Colon (tissue), 2 donors: ENCODE measurements around the gene RAD23B.

Source experiments
- FAIRE-seq: peaks from 2 replicates; lab custom pipeline; 2012; peaks lifted over from hg19 to GRCh38; lab: Jason Lieb, UNC
- donor health status: control.
- donor health status: control.

The RAD23B gene

GRCh38 chr9:107336718-107337360 lies 53.8 kb downstream of the RAD23B start:
- FAIRE-seq = no peak

- no peak for FAIRE-seq
Measured at GRCh38 chr9:107337676-107338590, 54.9 kb downstream of the RAD23B start.

GRCh38 chr9:107338911-107339659 lies 56.0 kb downstream of the RAD23B start:
- no peak for FAIRE-seq

GRCh38 chr9:107340920-107341632 lies 58.0 kb downstream of the RAD23B start:
- no peak for FAIRE-seq

GRCh38 chr9:107342476-107343161 lies 59.5 kb downstream of the RAD23B start:
- FAIRE-seq = no peak

GRCh38 chr9:107345327-107345726 lies 62.2 kb downstream of the RAD23B start:
- FAIRE-seq = no peak

DNA sequence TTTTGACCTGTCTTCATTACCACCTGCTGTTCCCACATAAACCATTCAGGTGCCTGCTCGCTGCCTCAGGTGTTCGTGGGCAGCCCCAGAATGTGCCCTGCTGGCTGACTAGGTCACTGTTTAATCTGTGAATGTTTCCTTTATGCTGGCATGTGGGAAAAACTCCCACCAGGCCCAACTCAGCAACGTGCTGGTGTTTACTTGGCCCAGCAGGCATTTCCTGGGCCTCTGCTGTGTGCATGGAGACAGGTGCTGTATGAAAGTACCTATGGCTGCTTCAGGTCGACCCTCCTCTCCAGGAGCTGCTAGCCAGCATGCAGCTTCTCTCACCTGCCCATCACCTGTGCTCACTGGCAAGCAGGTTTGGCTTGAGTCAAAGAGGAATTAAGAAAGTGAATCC lies 65.8 kb downstream of the RAD23B start:
- no peak for FAIRE-seq

DNA sequence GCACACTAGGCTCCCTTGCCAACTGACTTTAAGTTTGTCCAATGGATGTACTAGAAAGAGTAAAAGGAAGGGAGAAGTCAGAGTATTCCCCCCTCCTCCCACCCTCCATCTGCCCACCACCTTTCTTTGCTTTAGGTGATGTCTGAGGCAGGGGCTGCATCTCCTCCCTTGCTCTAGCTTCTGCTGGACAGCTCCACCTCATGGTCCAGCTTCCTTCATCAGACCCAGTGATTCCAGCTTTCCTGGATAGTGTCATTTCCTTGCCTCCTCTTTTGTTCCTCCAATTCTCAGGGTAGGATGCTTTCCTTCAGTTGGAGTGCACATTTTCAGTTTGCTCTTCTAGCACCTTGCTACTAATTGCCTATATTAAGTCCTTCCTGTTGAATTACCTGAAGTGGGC lies 67.4 kb downstream of the RAD23B start:
- FAIRE-seq = no peak

DNA sequence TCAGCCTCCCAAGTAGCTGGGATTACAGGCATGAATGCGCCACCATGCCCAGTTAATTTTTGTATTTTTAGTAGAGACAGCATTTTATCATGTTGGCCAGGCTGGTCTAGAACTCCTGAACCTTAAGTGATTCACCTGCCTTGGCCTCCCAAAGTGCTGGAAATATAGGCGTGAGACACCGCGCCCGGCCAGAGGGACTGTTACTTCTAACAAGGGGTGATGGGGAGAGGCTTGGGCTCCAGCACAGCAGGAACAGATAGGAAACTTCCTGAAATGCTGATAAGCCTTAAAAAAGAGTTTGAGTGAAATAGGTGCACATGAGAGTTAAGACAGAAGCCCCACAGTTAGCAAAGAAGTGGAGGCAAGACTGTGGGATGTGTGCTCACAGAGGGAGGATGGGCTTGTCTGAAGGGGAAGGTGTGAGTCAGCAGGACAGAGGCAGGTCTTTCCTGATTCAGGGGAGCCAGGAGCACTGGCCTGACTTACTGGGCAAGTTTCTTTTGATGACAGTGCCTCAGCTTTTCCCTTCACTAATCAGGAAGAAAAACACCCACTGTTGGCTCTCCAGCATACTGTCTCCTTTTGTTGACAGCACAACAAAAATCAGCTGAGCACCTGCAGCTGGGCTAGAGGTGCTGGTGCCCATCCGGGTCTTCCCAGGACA lies 68.4 kb downstream of the RAD23B start:
- FAIRE-seq = no peak

GRCh38 chr9:107355394-107355793 lies 72.3 kb downstream of the RAD23B start:
- no peak for FAIRE-seq

DNA sequence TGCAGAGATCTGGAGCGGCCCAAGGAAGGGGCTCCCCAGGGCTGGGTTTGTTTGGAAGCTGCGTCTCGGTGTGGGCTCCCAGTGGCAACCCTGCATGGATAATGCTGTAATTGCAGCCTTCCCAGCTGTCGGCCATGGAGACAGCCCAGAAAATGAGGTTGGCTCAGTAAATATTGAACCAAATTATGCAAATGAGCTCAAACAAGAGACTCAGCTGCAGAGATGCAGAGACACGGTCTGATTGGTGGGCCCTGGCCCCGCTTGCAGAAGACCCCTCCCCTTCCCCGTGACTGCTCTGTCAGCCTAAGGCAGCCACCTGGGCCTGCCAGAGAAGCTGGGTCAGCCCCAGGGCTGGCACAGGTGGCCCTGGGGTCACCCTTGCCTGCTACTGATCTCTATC lies 75.9 kb downstream of the RAD23B start:
- FAIRE-seq = no peak

DNA sequence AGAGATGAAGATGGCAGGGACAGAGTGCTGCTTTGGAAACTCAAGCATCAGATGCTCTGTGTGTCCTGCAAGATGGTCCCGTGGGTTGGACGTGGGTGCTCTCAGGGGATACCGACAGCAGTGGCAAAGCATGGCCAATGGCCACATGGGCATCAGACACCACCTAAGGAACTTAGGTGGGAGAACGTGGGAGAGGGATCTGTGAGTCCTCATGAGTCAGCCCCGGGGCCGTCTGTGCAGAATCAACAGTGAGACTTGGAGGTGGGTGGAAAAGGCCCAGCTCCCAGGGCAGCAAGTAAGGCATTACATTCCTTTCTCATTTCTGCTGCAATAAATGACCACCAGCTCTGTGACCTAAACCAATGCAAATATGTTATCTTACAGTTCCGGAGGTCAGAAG lies 77.0 kb downstream of the RAD23B start:
- no peak for FAIRE-seq

DNA sequence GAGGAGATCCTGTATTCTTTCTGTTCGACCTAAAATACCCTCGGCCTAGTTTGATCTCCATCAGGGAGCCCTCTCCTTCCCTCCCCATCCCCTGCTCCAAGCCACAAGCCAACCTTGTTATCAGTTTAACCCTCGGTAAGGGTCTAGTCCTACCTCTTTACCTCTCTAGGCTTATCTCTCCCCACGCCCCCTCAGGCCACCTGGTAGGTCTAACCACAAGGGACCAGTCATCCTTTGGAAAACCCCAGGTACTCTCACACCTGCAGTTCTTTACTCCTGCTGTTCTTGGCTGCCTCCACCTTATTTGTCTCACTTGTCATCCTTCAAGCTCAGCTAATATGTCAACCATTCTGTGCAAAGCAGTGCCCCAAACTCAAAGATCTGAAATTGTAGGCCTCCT lies 78.7 kb downstream of the RAD23B start:
- FAIRE-seq = no peak

DNA sequence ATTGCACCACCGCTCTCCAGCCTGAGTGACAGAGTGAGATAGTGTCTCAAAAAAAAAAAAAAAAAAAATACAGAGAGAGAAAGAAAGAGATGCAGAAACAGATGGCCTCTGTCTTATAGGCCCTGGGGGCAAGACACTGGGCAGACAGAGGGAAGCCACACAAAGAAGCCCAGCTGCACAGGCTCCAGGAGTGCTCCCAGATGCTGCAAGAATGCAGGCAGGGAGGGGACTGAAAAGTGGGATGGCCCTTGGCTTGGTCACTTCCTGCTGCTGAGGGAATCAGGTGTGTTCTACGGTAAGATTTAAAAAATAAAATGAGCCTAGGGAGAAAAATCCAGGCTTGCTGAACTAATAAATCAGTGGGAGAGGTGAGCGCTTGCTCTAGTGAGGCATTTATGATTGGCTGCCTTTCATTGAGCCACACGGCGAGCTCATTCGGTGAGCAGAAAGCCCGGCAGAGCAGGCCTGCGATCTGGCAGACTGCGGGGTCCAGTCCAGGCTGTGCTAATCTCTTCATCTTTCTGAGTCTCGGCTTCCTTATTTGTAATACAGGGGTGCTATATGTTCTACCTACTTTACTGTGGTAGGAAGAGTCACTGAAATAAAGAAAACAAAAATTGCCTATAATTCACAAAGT lies 80.6 kb downstream of the RAD23B start:
- no peak for FAIRE-seq

DNA sequence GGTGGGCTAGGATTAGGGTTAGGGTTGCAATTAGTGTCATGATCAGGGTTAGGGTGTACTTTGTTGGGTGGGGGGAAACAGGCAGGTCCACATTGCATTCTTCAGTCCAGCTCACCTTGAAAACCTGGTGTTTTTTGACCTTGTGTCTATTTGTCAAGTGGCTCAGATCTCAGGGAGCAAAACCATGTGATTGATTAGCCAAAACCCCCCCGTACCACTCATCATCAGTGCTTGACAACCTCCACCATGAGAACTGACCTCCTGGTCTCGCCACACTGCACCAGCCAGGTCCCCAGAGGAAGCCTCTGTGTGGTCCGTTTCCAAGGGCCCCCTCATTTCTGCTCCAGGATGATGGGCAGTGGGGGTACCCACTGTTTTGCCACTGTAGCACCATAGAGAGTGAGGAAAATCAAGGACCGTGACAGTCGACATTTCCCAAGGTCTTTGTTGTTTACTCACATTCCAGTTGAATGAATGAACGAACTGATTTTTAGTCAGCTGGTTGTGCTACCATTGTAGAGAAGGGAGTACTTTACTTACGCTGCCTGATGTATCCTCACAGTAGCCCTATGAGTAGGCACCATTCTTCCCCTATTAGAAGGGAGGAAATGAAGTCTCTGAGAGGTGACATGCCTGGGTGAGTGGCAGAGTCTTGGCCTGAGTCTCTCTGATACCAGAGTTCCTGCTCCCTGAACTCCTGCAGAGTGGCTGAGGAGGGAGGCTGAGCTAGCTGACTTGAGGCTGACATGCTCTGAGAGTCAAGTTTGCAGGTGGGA lies 84.8 kb downstream of the RAD23B start:
- FAIRE-seq = no peak

GRCh38 chr9:107368696-107369095 lies 85.6 kb downstream of the RAD23B start:
- no peak for FAIRE-seq

DNA sequence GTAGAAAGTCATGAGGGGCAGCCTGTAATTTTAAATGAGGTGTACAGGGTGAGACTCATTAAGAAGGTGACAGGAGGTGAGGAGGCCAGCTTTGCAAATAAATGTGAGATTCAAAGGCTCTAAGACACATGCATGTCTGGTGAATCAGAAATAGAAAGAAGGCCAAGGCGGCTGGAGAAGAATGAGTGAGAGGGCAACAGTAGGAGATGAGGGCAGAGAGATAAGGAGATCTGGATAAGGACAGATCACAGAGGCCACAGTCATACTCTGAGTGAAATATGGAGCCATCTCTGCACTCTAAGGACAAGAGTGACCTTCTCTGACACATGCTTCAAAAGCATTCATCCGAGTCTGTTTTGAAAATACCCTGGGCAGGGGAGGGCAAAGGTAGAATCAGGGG lies 90.7 kb downstream of the RAD23B start:
- FAIRE-seq = no peak

DNA sequence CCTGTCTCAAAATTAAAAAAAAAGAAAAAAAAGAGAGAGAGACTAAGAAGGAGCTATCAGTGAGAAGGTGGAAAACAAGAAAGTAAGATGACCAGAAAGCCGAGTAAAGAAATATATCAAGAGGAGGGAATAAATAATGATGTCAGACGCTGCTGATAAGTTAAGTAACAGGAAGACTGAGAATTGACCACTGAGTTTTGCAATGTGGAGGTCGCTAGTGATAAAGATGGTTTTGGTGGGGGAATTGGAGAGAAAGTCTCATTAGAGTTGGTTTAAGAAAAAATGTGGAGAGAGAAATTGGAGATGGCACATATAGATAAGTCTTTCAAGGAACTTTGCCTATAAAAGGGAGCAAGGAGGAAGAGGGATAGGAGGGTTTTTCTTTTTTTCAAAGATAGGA lies 91.9 kb downstream of the RAD23B start:
- no peak for FAIRE-seq

DNA sequence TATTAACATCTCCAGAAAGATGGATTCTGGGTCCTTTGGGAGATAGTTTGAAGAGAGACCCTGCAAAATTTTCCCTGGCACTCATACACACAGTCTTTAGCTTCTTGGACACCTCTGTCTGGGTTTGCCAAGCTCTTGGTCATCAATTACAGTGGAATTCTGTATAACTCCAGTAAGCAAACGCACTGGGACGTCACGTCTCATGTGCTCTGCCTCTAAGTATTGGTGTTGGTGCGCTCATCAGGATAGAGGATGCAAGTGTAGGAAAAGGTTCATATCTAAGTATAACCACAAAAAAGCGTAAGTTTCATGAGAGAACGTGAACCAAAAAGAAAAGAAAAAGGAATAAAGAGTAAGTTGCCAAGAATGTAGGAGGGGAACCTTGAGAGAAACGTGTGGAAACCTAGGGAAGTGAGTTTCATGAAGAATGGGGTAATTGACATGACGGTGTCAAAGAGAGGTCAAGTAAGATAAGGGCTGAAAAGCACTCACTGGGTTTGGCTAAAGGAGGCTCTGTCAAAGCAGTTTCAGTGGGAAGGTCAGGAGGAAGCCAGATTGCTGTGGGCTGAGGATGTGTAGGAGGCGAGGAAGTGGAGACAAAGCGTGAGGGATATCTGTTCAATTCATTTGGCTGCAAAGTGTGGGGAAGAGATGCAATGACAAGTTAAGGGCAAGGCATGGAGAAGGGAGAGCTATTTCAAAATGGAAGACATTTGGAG lies 92.7 kb downstream of the RAD23B start:
- no peak for FAIRE-seq
